ENCODE data around the gene TRDN. TPM values are rescaled to one million over a fixed set of nuclear protein-coding genes. Genes with fewer than 3 reads are reported as not detected.

TRDN gene
- total and polyA plus RNA-seq, 3 experiments from 2014 or later = not detected

GRCh38 chr6:123211777-123212545 lies 424.8 kb downstream of the TRDN start:
- H3K36me3 Mint-ChIP-seq = no peaks in the 10 kb centered on the region

GRCh38 chr6:123210645-123211044 lies 426.1 kb downstream of the TRDN start:
- no peaks in the 10 kb centered on the region for H3K36me3 ChIP-seq (ENCODE audit: insufficient read depth, low read length)
- H3K27me3 Mint-ChIP-seq = no peaks in the 10 kb centered on the region
- no peak overlapping the region for H3K4me3 ChIP-seq (ENCODE audit: low read length)
- DNase-seq = no peak
- H3K4me1 ChIP-seq (ENCODE audit: insufficient read depth, low read length) = no peaks in the 10 kb centered on the region
- no peak overlapping the region for H3K4me3 Mint-ChIP-seq
- ChIA-PET CTCF (no interaction called here), POLR2A (no interaction called here)
- no peaks in the 10 kb centered on the region for H3K9me3 ChIP-seq (ENCODE audit: low read length)
- H3K27ac Mint-ChIP-seq = no peak overlapping the region
- H3K4me1 Mint-ChIP-seq = no peaks in the 10 kb centered on the region
- peaks cover 0 to 7% (median 3%) of the 10 kb centered on the region in 5 donors for H3K9me3 Mint-ChIP-seq
- no peak overlapping the region for H3K27ac ChIP-seq (ENCODE audit: low read depth, low read length)
- H3K27me3 ChIP-seq (ENCODE audit: insufficient read depth, low read length, poor library complexity, severe bottlenecking) = no peaks in the 10 kb centered on the region
- no peaks in the 10 kb centered on the region for H3K36me3 Mint-ChIP-seq

More at GRCh38 chr6:123211777-123212545, 424.8 kb downstream of the TRDN start:
- Histone ChIP-seq H3K9me3 (ENCODE audit: low read length) (no peaks in the 10 kb centered on the region), H3K27ac (ENCODE audit: low read depth, low read length) (no peak overlapping the region), H3K4me1 (ENCODE audit: insufficient read depth, low read length) (no peaks in the 10 kb centered on the region), H3K36me3 (ENCODE audit: insufficient read depth, low read length) (no peaks in the 10 kb centered on the region), H3K4me3 (ENCODE audit: low read length) (no peak overlapping the region), H3K27me3 (ENCODE audit: insufficient read depth, low read length, poor library complexity, severe bottlenecking) (no peaks in the 10 kb centered on the region)
- ChIA-PET POLR2A (no interaction called here), CTCF (no interaction called here)
- peaks cover 0 to 12% (median 3%) of the 10 kb centered on the region in 5 donors for H3K9me3 Mint-ChIP-seq
- no peak for DNase-seq
- no peak overlapping the region for H3K27ac Mint-ChIP-seq
- no peak overlapping the region for H3K4me3 Mint-ChIP-seq
- H3K4me1 Mint-ChIP-seq = no peaks in the 10 kb centered on the region
- no peaks in the 10 kb centered on the region for H3K27me3 Mint-ChIP-seq

GRCh38 chr6:123207967-123208510 lies 428.7 kb downstream of the TRDN start:
- Mint-ChIP-seq H3K36me3 (no peaks in the 10 kb centered on the region), H3K4me1 (no peaks in the 10 kb centered on the region), H3K9me3 (peaks cover 0 to 8% (median 4%) of the 10 kb centered on the region in 5 donors), H3K4me3 (no peak overlapping the region), H3K27me3 (no peaks in the 10 kb centered on the region), H3K27ac (no peak overlapping the region)
- no peaks in the 10 kb centered on the region for H3K36me3 ChIP-seq (ENCODE audit: insufficient read depth, low read length)
- no peaks in the 10 kb centered on the region for H3K4me1 ChIP-seq (ENCODE audit: insufficient read depth, low read length)
- ChIA-PET CTCF (no interaction called here), POLR2A (no interaction called here)
- DNase-seq = no peak
- no peaks in the 10 kb centered on the region for H3K9me3 ChIP-seq (ENCODE audit: low read length)
- no peak overlapping the region for H3K27ac ChIP-seq (ENCODE audit: low read depth, low read length)
- H3K4me3 ChIP-seq (ENCODE audit: low read length) = no peak overlapping the region
- no peaks in the 10 kb centered on the region for H3K27me3 ChIP-seq (ENCODE audit: insufficient read depth, low read length, poor library complexity, severe bottlenecking)

GRCh38 chr6:123203928-123204327 lies 432.8 kb downstream of the TRDN start:
- H3K36me3 ChIP-seq (ENCODE audit: insufficient read depth, low read length) = no peaks in the 10 kb centered on the region
- H3K27me3 ChIP-seq (ENCODE audit: insufficient read depth, low read length, poor library complexity, severe bottlenecking) = no peaks in the 10 kb centered on the region
- no peaks in the 10 kb centered on the region for H3K9me3 ChIP-seq (ENCODE audit: low read length)
- no peak overlapping the region for H3K27ac ChIP-seq (ENCODE audit: low read depth, low read length)
- H3K4me3 ChIP-seq (ENCODE audit: low read length) = no peak overlapping the region
- H3K9me3 Mint-ChIP-seq = peaks cover 1 to 17% (median 6%) of the 10 kb centered on the region in 5 donors
- DNase-seq = no peak
- POLR2A ChIA-PET = no interaction called here
- no peak overlapping the region for H3K27ac Mint-ChIP-seq
- no peaks in the 10 kb centered on the region for H3K27me3 Mint-ChIP-seq
- H3K4me1 ChIP-seq (ENCODE audit: insufficient read depth, low read length) = no peaks in the 10 kb centered on the region
- no peaks in the 10 kb centered on the region for H3K36me3 Mint-ChIP-seq
- CTCF ChIA-PET = no interaction called here
- H3K4me1 Mint-ChIP-seq = no peaks in the 10 kb centered on the region
- H3K4me3 Mint-ChIP-seq = no peak overlapping the region

- Histone ChIP-seq H3K4me3 (ENCODE audit: low read length) (no peak overlapping the region), H3K36me3 (ENCODE audit: insufficient read depth, low read length) (no peaks in the 10 kb centered on the region), H3K27me3 (ENCODE audit: insufficient read depth, low read length, poor library complexity, severe bottlenecking) (no peaks in the 10 kb centered on the region), H3K27ac (ENCODE audit: low read depth, low read length) (no peak overlapping the region), H3K9me3 (ENCODE audit: low read length) (no peaks in the 10 kb centered on the region), H3K4me1 (ENCODE audit: insufficient read depth, low read length) (no peaks in the 10 kb centered on the region)
- no peak for DNase-seq
- H3K27ac Mint-ChIP-seq = no peak overlapping the region
- no peaks in the 10 kb centered on the region for H3K27me3 Mint-ChIP-seq
- H3K4me3 Mint-ChIP-seq = no peak overlapping the region
- peaks cover 1 to 17% (median 5%) of the 10 kb centered on the region in 5 donors for H3K9me3 Mint-ChIP-seq
- CTCF ChIA-PET = no interaction called here
- POLR2A ChIA-PET = no interaction called here
- H3K36me3 Mint-ChIP-seq = no peaks in the 10 kb centered on the region
- no peaks in the 10 kb centered on the region for H3K4me1 Mint-ChIP-seq
Measured at GRCh38 chr6:123201869-123202372, 434.8 kb downstream of the TRDN start.

- H3K9me3 Mint-ChIP-seq = peaks cover 0 to 8% (median 4%) of the 10 kb centered on the region in 5 donors
- no peak overlapping the region for H3K4me3 ChIP-seq (ENCODE audit: low read length)
- no peaks in the 10 kb centered on the region for H3K27me3 Mint-ChIP-seq
- no peaks in the 10 kb centered on the region for H3K9me3 ChIP-seq (ENCODE audit: low read length)
- no peaks in the 10 kb centered on the region for H3K27me3 ChIP-seq (ENCODE audit: insufficient read depth, low read length, poor library complexity, severe bottlenecking)
- H3K27ac Mint-ChIP-seq = no peak overlapping the region
- ChIA-PET POLR2A (no interaction called here), CTCF (no interaction called here)
- H3K36me3 ChIP-seq (ENCODE audit: insufficient read depth, low read length) = no peaks in the 10 kb centered on the region
- DNase-seq = no peak
- no peak overlapping the region for H3K27ac ChIP-seq (ENCODE audit: low read depth, low read length)
- H3K4me3 Mint-ChIP-seq = no peak overlapping the region
- no peaks in the 10 kb centered on the region for H3K36me3 Mint-ChIP-seq
- H3K4me1 ChIP-seq (ENCODE audit: insufficient read depth, low read length) = no peaks in the 10 kb centered on the region
- no peaks in the 10 kb centered on the region for H3K4me1 Mint-ChIP-seq
Measured at GRCh38 chr6:123193298-123193697, 443.5 kb downstream of the TRDN start.

GRCh38 chr6:123189816-123190215 lies 446.9 kb downstream of the TRDN start:
- no peaks in the 10 kb centered on the region for H3K4me1 ChIP-seq (ENCODE audit: insufficient read depth, low read length)
- H3K36me3 Mint-ChIP-seq = no peaks in the 10 kb centered on the region
- H3K27me3 ChIP-seq (ENCODE audit: insufficient read depth, low read length, poor library complexity, severe bottlenecking) = no peaks in the 10 kb centered on the region
- no peaks in the 10 kb centered on the region for H3K36me3 ChIP-seq (ENCODE audit: insufficient read depth, low read length)
- POLR2A ChIA-PET = no interaction called here
- no peaks in the 10 kb centered on the region for H3K27me3 Mint-ChIP-seq
- H3K4me3 ChIP-seq (ENCODE audit: low read length) = no peak overlapping the region
- no peak overlapping the region for H3K4me3 Mint-ChIP-seq
- peaks cover 4 to 17% (median 12%) of the 10 kb centered on the region in 5 donors for H3K9me3 Mint-ChIP-seq
- CTCF ChIA-PET = no interaction called here
- no peak for DNase-seq
- no peak overlapping the region for H3K27ac ChIP-seq (ENCODE audit: low read depth, low read length)
- H3K4me1 Mint-ChIP-seq = no peaks in the 10 kb centered on the region
- no peak overlapping the region for H3K27ac Mint-ChIP-seq
- no peaks in the 10 kb centered on the region for H3K9me3 ChIP-seq (ENCODE audit: low read length)

GRCh38 chr6:123182998-123183397 lies 453.8 kb downstream of the TRDN start:
- Histone ChIP-seq H3K27me3 (ENCODE audit: insufficient read depth, low read length, poor library complexity, severe bottlenecking) (no peaks in the 10 kb centered on the region), H3K4me3 (ENCODE audit: low read length) (no peak overlapping the region), H3K4me1 (ENCODE audit: insufficient read depth, low read length) (no peaks in the 10 kb centered on the region), H3K27ac (ENCODE audit: low read depth, low read length) (no peak overlapping the region), H3K9me3 (ENCODE audit: low read length) (no peaks in the 10 kb centered on the region), H3K36me3 (ENCODE audit: insufficient read depth, low read length) (no peaks in the 10 kb centered on the region)
- no peak for DNase-seq
- Mint-ChIP-seq H3K36me3 (no peaks in the 10 kb centered on the region), H3K4me3 (no peak overlapping the region), H3K9me3 (peaks cover 4 to 18% (median 12%) of the 10 kb centered on the region in 5 donors), H3K27ac (no peak overlapping the region), H3K27me3 (no peaks in the 10 kb centered on the region), H3K4me1 (no peaks in the 10 kb centered on the region)
- POLR2A ChIA-PET = no interaction called here
- CTCF ChIA-PET = no interaction called here

All from CD8-positive, alpha-beta memory T cell (primary cell).